ENCODE measurements around the gene TSPAN18.

The TSPAN18 gene

DNA sequence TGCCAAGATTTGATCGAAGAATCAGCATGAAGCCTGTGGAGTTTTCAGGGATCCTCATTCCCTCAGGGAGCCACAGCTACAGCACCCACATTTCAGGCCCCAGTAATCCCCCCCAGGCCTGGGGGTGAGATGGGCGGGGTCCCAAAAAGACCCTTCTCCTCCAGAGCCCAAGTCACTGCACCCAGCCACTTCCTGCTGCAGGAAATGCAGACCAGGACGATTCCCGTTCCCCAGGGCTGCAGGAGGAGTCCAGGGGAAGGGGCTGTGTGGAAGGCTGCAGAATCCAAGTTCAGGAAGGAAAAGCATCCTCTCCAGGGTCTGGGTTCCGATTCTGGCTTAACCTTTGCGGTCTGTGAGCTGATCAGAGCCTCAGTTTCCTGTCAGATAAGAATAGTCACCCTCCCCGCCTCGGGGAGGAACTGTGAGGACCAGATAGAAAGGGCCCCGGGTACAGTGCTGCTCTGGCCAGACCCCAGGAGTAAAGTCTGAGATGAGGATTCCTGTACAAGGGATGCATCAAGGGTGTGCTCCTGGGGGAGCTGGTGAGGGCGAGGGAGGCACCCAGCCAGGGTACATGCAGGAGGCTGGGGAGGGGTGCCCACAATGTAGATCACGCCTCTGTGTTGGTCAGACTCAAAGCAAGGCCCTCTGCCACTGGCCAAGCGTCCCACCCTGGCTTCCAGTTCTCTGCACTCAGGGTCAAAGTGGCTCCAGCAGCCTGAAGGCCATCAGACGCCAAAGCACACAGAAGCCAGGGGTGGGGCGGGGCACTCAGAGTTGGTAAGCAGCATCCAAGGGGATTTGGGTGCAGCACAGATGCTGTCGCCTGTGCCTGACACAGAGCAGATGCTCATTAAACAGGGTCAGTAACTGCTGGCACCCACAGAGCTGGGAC, 254.0 kb downstream of the TSPAN18 start:
- DNase-seq (ENCODE audit: low spot score) = no peak

All from CD4-positive, alpha-beta T cell treated with Interleukin-2 at 100 ng/mL for 4 hours (primary cell).